Bladder microvascular endothelial cell (primary cell): ENCODE data around the gene HDDC3. TPM values are rescaled to one million over a fixed set of nuclear protein-coding genes. Genes with fewer than 3 reads are reported as not detected.

Experiments used
- total RNA-seq: library from RNA; depleted of rRNA; stranded (reverse); fragments of >200 nt; gene quantifications from 2 replicates; pipeline ENCODE4 v1.2.3, GENCODE V29; 2014

HDDC3 gene, protein sequence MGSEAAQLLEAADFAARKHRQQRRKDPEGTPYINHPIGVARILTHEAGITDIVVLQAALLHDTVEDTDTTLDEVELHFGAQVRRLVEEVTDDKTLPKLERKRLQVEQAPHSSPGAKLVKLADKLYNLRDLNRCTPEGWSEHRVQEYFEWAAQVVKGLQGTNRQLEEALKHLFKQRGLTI
- 13.3 and 14.0 TPM in 2 replicates for total RNA-seq

DNA sequence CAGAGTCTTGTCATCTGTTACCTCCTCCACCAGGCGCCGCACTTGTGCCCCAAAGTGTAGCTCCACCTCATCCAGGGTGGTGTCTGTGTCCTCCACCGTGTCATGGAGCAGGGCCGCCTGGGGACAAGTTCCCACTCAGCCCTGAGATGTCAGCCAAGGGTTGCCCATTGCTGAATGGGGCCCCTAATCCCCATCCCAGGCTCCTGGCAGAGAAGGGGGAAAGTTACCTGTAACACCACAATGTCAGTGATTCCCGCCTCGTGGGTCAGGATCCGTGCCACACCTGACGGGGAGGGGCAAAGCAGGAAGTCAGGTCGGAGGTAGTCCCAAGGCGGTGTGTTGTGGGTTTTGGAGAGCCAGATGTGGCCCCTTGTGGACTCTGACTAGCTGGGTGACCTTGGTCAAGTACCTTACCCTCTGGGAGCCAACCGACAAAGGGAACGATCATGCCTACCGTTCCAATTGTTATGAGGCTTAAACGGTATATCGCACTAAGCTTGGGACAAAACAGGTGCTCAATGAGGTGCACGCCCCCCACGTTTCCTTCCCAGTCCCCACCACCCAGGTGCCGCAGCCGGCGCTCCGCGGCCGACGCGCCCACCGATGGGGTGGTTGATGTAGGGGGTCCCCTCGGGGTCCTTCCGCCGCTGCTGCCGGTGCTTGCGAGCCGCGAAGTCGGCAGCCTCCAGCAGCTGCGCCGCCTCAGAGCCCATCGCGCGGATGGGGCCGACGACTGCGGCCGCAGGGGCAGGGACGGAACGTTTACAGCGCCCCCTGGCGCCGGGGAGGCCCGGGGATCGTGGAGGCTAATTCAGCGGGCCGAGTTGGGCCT is at the start of gene HDDC3:
Gene HDDC3 (minus strand): TSS at position 722 of the 832 bp plus-strand sequence. CDS start 9 bp downstream, at position 713.

DNA sequence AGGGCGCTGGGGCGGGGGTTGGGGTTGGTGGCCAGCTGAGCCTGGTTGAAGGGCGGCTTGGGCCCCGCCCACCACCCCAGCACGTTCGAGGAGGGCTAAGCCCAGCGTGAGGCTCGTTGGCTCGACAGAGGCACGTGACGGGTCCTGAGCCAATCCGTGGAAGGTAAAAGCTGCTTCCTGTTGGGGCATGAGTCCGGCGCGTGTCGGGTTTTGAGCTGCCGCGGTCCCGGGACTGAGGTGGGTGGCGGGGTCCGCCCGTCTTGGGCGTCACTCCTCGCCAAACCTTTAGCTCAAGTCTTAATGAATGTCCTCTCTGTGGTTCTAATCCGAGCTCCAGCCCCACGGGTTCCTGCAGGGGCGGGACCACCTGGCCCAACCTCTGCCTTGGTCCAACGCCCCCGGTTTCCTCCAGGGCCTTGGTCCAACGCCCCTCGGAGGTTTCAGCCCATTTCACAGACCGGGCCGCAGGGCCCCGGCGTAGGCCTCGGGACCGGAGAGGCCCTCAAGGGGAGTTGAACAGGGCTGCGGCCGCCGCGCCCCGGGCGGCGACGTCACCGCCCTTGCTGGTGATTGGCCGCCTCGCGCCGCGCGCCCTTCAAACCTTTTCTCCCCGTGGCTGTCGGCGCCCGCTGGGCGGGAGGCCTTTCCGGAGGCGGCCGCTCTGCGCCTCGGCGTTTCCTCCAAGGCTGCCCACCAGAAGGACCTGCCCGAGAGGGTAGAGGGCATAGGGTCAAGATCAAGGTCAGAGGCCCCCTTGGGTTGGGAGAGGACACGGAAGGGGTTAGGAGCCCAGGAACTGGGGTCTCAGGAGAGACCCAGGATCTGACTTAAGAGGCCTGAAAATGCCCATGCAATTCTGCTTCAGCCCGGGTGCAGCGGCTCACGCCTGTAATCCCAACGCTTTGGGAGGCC is 22.6 kb upstream of the HDDC3 start, which contains the start of gene RCCD1:
Gene RCCD1 (plus strand): TSS at position 173 of the 912 bp plus-strand sequence. CDS start 1,851 bp downstream, outside the sequence.

DNA sequence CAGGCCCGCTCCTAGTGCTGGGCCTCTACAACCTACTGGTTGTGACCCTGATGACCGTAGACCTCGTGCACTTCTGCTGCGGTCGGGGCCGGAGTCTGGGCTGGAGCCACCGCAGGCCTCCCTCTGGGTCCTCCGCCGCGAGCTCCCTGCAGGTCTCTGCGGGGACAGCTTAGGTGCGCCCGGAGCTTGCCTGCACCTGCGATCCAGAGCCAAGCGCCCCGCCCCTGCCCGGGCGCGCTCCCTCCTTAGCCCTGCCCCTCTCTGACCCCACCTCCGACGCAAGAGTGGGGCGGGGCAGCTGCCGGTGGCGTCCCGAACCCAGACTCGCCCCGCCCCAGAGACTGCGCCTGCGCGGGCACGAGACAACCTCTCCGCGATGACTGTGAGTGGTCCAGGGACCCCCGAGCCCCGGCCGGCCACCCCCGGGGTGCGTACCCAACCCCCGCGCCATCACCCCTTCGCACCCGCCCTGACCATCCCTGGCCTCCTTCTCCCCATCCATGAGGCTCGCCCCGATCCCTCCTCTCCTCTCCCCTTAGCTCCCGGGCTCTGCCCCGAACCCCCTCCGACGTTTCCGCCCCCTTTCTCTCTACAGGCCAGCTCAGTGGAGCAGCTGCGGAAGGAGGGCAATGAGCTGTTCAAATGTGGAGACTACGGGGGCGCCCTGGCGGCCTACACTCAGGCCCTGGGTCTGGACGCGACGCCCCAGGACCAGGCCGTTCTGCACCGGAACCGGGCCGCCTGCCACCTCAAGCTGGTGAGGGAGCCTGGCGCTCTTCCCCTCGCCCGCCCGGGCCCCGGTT is 2.8 kb upstream of the HDDC3 start, which contains the start of gene UNC45A:
Gene UNC45A (plus strand): TSS at position 337 of the 803 bp plus-strand sequence. CDS start 40 bp downstream, at position 377.

DNA sequence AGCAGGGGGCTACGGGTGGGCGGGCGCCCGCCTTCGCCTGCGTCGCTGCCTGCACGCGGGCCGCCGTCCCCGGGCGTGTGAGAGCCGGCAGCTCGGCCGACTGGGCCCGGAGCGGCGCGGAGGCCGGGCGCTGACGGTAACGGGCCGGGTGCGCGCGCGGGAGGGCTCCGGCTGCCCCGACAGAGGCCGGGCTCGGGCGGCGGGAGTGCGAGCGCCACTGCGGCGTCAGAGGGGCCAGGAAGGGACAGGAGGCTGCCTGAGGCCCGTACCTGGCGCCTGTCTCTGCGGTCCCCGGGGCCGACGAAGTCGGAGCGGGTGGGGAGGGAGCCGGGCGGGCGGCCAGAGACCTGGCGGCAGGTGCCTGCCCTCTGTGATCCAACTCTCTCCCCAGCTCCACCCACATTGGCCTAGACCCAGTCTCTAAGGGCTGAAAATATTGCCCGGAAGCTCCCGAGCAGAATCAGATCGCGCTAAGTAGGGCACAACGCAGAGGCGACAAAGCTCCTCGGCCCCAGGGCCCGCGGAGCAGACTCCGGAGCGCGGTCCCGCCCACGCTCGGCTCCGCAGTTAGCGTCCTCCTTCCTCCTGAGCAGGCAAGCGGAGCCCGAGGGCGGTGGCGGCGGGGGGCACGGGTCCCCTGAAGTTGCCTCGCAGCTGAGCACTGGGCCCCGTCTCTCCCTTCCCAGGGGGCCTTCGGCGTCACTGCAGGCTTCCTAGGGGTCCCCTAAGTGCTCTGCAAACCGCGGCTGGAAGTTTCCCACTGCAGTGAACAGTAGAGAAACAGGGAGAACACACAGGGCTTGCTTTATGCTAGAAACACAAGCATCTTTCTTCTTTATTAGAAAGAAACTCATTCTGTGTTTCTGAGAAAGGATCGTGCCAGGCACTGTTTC is 29.3 kb downstream of the HDDC3 start, which contains the start of gene MAN2A2:
Gene MAN2A2 (plus strand): TSS at position 463 of the 893 bp plus-strand sequence. CDS start 906 bp downstream, outside the sequence.

DNA sequence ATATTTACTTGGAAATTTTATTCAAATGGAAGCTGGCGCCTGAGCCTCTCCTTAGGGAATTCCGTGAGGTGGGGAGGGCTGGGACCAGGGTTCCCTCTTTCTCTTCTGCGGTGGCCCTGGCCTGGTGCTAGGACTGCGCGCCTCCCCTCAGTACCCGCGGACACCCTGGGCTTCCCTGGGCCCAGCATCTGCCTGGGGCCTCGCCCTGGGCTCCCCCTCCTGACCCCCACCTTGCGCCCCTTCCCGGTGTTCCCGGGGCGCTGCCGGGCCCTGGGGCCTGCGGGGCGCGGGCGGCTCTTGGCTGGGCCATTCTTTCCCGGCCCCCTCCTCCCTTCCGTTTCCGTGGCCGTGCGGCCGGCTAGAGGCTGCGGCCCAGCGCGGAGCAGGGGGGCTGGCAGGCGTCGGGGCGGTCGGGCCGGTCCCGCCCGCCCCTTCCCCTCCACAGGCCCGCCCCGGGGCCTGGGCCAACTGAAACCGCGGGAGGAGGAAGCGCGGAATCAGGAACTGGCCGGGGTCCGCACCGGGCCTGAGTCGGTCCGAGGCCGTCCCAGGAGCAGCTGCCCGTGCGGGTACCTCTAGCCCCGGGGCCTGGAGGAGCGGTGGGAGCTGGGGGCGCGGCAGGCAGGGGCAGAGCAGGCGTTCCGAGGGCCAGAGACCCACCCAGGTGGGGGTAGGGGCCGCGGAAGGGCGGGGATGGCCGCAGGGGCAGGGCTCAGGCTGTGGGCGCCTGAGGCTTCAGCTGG is 48.2 kb downstream of the HDDC3 start, which contains the start of gene FES:
Gene FES (plus strand): TSS at position 529 of the 743 bp plus-strand sequence. CDS start 542 bp downstream, outside the sequence.

Other genes with a start within 250 kb of the HDDC3 start
- gene BLM, start 215.2 kb downstream of the HDDC3 start, total RNA-seq = 6.6 and 6.8 TPM in 2 replicates
- 41.4 and 117 TPM in 2 replicates for gene FURIN, start 64.0 kb downstream of the HDDC3 start, total RNA-seq
- 57.5 and 97.1 TPM in 2 replicates for gene FES, start 48.0 kb downstream of the HDDC3 start, total RNA-seq
- 14.7 and 50.2 TPM in 2 replicates for gene MAN2A2, start 29.2 kb downstream of the HDDC3 start, total RNA-seq
- 92.6 and 122 TPM in 2 replicates for gene UNC45A, start 2.7 kb upstream of the HDDC3 start, total RNA-seq
- 7.3 and 8.6 TPM in 2 replicates for gene RCCD1, start 22.3 kb upstream of the HDDC3 start, total RNA-seq
- 119 and 178 TPM in 2 replicates for gene PRC1, start 62.0 kb upstream of the HDDC3 start, total RNA-seq
- gene VPS33B, start 90.0 kb upstream of the HDDC3 start, total RNA-seq = 7.8 and 12.9 TPM in 2 replicates
- gene SV2B, start 167.7 kb upstream of the HDDC3 start, total RNA-seq = 0.65 and 0.69 TPM in 2 replicates